Suprapubic skin (tissue), 3 donors: ENCODE measurements around the gene PLEKHG5.

Source experiments
- EP300 ChIP-seq: sonication (generic); formaldehyde crosslinking; IDR thresholded peaks from one replicate; pipeline ENCODE4 v1.6.1; 2017; ENCODE audit warnings: antibody characterized with exemption
- TF ChIP-seq, protein P1 (sequence below), 2 donors: fragments of 200-600 bp in 1 of 2; fragments of 450-650 bp in 1 of 2; sonication (generic) in 1 of 2; IDR thresholded peaks; one replicate each; pipeline ENCODE4 v1.5.1; 2016 to 2019; ENCODE audit warnings: antibody characterized with exemption in 2 of 2, mild to moderate bottlenecking in 1 of 2, moderate library complexity in 1 of 2

DNA sequence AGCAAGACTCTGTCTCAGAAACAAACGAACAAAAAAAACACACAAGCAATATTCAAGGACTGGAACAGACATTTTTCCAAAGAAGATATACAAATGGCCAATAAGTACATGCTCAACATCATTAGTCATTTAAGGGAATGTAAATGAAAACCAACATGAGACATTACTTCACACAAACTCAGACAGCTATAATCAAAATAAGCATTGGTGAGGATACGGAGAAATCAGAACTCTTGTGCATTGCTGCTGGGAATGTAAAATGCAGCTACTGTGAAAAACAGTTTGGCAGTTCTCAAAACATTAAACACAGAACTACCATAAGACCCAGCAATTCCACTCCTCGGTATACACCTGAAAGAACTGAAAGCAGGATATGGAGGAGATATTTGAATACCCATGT, 47.5 kb upstream of the PLEKHG5 start:
- TF ChIP-seq, protein P1, sequence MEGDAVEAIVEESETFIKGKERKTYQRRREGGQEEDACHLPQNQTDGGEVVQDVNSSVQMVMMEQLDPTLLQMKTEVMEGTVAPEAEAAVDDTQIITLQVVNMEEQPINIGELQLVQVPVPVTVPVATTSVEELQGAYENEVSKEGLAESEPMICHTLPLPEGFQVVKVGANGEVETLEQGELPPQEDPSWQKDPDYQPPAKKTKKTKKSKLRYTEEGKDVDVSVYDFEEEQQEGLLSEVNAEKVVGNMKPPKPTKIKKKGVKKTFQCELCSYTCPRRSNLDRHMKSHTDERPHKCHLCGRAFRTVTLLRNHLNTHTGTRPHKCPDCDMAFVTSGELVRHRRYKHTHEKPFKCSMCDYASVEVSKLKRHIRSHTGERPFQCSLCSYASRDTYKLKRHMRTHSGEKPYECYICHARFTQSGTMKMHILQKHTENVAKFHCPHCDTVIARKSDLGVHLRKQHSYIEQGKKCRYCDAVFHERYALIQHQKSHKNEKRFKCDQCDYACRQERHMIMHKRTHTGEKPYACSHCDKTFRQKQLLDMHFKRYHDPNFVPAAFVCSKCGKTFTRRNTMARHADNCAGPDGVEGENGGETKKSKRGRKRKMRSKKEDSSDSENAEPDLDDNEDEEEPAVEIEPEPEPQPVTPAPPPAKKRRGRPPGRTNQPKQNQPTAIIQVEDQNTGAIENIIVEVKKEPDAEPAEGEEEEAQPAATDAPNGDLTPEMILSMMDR (IDR thresholded peaks at IDR 0.05): no peak
- TF ChIP-seq EP300: no peak
